GM04503 (cell line): ENCODE results near the gene SHISA4.
A peak's percentile ranks its signal among the peaks of the same experiment; 100 is the strongest.
"Not testable (repeated sequence)": the region's sequence is repeated elsewhere in the genome, so short reads cannot be mapped to it uniquely, and the experiment has no call there.

ENCODE experiments used
- DNase-seq: peaks from one replicate; pipeline ENCODE4 v3.0.0-alpha.2; 2012; ENCODE audit warnings: low read depth

Gene SHISA4

GRCh38 chr1:201898992-201899391, 10.3 kb downstream of the SHISA4 start:
- no peak for DNase-seq

- DNase-seq, result no peak
These were observed 11.2 kb downstream of the SHISA4 start for GRCh38 chr1:201899683-201900429.

GRCh38 chr1:201900476-201900875, 11.8 kb downstream of the SHISA4 start:
- DNase-seq, result no peak

GRCh38 chr1:201901036-201901435, 12.3 kb downstream of the SHISA4 start:
- DNase-seq, result not testable (repeated sequence)

GRCh38 chr1:201902198-201902597, 13.5 kb downstream of the SHISA4 start:
- DNase-seq, result no peak

GRCh38 chr1:201903135-201903534, 14.4 kb downstream of the SHISA4 start:
- DNase-seq, result no peak

GRCh38 chr1:201904579-201904978, 15.9 kb downstream of the SHISA4 start:
- DNase-seq, result peak; percentile 86

GRCh38 chr1:201905234-201905890, 16.7 kb downstream of the SHISA4 start:
- DNase-seq, result no peak

GRCh38 chr1:201906336-201906735, 17.6 kb downstream of the SHISA4 start:
- no peak for DNase-seq

- DNase-seq, result no peak
These were observed 18.9 kb downstream of the SHISA4 start for GRCh38 chr1:201907621-201908020.

- DNase-seq, result no peak
These were observed 23.3 kb downstream of the SHISA4 start for GRCh38 chr1:201911826-201912571.

GRCh38 chr1:201912832-201913231, 24.1 kb downstream of the SHISA4 start:
- DNase-seq, result no peak

GRCh38 chr1:201914456-201915235, 25.9 kb downstream of the SHISA4 start:
- peak; percentile 56 for DNase-seq

GRCh38 chr1:201916649-201917249, 28.1 kb downstream of the SHISA4 start:
- DNase-seq, result no peak

GRCh38 chr1:201917362-201918033, 28.8 kb downstream of the SHISA4 start:
- DNase-seq, result peak; percentile 72

GRCh38 chr1:201918343-201918742, 29.6 kb downstream of the SHISA4 start:
- DNase-seq, result no peak

GRCh38 chr1:201921952-201922558, 33.4 kb downstream of the SHISA4 start:
- DNase-seq, result no peak

- DNase-seq, result no peak
These were observed 36.5 kb downstream of the SHISA4 start for GRCh38 chr1:201925301-201925567.

GRCh38 chr1:201925981-201926645, 37.4 kb downstream of the SHISA4 start:
- DNase-seq, result no peak

GRCh38 chr1:201928266-201928665, 39.6 kb downstream of the SHISA4 start:
- no peak for DNase-seq
